Endothelial cell (in vitro differentiated cells): Measurements from ENCODE around the gene PCIF1. TPM values are rescaled to one million over a fixed set of nuclear protein-coding genes. Genes with fewer than 3 reads are reported as not detected.

Experiments
- DNase-seq: peaks from one replicate; pipeline ENCODE4 v3.0.0; 2021; ENCODE audit warnings: low spot score
- H3K27ac Mint-ChIP-seq: one replicate; pipeline ENCODE4 v1.8.0; 2021; ENCODE audit warnings: mixed read lengths, inconsistent platforms; ENCODE audit not compliant: unreplicated experiment
- H3K27me3 Mint-ChIP-seq: one replicate; pipeline ENCODE4 v1.8.0; 2021; ENCODE audit warnings: mild to moderate bottlenecking, moderate library complexity, mixed read lengths, inconsistent platforms; ENCODE audit not compliant: unreplicated experiment
- H3K36me3 Mint-ChIP-seq: one replicate; pipeline ENCODE4 v1.8.0; 2021; ENCODE audit warnings: mild to moderate bottlenecking, low read depth, mixed read lengths, inconsistent platforms; ENCODE audit not compliant: unreplicated experiment
- H3K4me1 Mint-ChIP-seq: one replicate; pipeline ENCODE4 v1.8.0; 2021; ENCODE audit warnings: mild to moderate bottlenecking, mixed read lengths, inconsistent platforms; ENCODE audit not compliant: unreplicated experiment
- H3K4me3 Mint-ChIP-seq: one replicate; pipeline ENCODE4 v1.8.0; 2021; ENCODE audit warnings: mild to moderate bottlenecking, mixed read lengths, inconsistent platforms; ENCODE audit not compliant: unreplicated experiment
- H3K9me3 Mint-ChIP-seq: one replicate; pipeline ENCODE4 v1.8.0; 2021; ENCODE audit warnings: mixed read lengths, inconsistent platforms; ENCODE audit not compliant: unreplicated experiment
- total RNA-seq: library from RNA; stranded (reverse); fragmentation: NEBNext Ultra II Directional; extraction: Animal tissue kit (Norgen Biotek cat#: 25700); gene quantifications from one replicate; pipeline ENCODE4 v1.2.1, GENCODE V29; 2021; ENCODE audit not compliant: unreplicated experiment
- TF ChIP-seq, protein P1 (sequence below): fragments of 200-600 bp; sonication (generic); IDR thresholded peaks from one replicate; pipeline ENCODE4 v1.5.0; 2021; ENCODE audit warnings: antibody characterized with exemption; ENCODE audit not compliant: unreplicated experiment

PCIF1 gene
- total RNA-seq, 1 donor from 2014 or later, result 34.8 TPM

DNA sequence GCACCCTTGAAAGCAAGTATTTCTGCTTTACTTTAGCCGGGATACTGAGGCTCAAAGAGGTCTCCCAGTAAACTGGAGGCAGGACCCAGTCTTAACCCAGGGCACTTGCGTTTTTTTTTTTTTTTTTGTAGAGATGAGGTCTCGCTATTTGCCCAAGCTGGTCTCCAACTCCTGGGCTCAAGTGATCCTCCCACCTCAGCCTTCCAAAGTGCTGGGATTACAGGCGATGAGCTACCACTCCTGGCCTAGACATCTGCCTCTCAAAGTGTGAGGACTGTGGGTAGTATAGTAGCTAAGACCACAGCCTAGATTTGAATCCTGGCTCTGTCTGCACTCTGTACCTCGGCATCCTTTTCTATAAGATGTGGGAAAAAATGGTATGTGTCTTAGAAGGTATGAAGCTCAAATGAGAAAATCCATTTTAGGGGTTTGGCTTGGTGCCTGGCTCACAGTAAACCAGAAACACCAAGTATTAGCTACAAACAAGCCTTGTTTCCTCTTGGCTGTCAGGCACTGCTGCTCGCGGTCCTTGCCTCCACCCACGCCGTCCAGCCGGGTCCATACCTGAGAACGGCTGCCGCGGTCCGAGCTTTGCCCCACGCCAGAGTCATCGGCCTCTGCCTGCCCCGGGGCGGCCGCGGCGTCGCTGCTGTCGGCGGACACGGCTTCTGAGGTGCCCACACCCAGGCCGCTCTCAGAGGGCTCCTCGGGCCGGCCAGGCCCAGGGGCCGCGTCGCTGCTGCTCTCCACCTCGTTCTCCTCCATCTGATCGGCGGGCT is 36.4 kb downstream of the PCIF1 start:
- peaks cover 14% of the 10 kb centered on the region for H3K36me3 Mint-ChIP-seq
- peak overlapping the region; percentile 86 for H3K4me3 Mint-ChIP-seq
- H3K9me3 Mint-ChIP-seq, result no peaks in the 10 kb centered on the region
- TF ChIP-seq, protein P1, sequence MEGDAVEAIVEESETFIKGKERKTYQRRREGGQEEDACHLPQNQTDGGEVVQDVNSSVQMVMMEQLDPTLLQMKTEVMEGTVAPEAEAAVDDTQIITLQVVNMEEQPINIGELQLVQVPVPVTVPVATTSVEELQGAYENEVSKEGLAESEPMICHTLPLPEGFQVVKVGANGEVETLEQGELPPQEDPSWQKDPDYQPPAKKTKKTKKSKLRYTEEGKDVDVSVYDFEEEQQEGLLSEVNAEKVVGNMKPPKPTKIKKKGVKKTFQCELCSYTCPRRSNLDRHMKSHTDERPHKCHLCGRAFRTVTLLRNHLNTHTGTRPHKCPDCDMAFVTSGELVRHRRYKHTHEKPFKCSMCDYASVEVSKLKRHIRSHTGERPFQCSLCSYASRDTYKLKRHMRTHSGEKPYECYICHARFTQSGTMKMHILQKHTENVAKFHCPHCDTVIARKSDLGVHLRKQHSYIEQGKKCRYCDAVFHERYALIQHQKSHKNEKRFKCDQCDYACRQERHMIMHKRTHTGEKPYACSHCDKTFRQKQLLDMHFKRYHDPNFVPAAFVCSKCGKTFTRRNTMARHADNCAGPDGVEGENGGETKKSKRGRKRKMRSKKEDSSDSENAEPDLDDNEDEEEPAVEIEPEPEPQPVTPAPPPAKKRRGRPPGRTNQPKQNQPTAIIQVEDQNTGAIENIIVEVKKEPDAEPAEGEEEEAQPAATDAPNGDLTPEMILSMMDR, result no peak
- no peak for DNase-seq
- peaks cover 7% of the 10 kb centered on the region for H3K27me3 Mint-ChIP-seq
- peaks cover 11% of the 10 kb centered on the region for H3K4me1 Mint-ChIP-seq
- peak overlapping the region; percentile 36 for H3K27ac Mint-ChIP-seq

DNA sequence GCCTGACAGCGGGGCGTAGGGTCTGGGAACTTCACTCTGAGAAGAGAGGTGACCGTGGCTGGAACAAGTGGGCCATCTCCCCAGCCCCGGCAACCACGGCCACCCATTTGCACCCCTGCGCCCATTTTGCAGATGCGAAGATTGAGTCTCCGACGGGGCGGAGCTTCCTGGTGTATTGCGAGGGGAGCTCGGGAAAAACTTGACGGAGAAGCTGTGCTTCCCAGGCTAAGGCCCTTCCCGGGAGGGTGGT is 36.9 kb downstream of the PCIF1 start:
- Mint-ChIP-seq H3K27ac (no peak overlapping the region), H3K27me3 (peaks cover 7% of the 10 kb centered on the region), H3K36me3 (peaks cover 14% of the 10 kb centered on the region), H3K4me1 (peaks cover 11% of the 10 kb centered on the region), H3K4me3 (peak overlapping the region; percentile 86), H3K9me3 (no peaks in the 10 kb centered on the region)
- no peak for DNase-seq
- TF ChIP-seq, protein P1, result no peak

- Mint-ChIP-seq H3K9me3 (no peaks in the 10 kb centered on the region), H3K4me3 (peak within 1 kb of the TSS; percentile 93), H3K27me3 (peaks cover 7% of the 10 kb centered on the region), H3K27ac (peak within 1 kb of the TSS; percentile 99), H3K36me3 (peaks cover 12% of the 10 kb centered on the region), H3K4me1 (peaks cover 11% of the 10 kb centered on the region)
- peak; percentile 94 for DNase-seq
- TF ChIP-seq, protein P1, result peak; percentile 61
Observed at GRCh38 chr20:45971675-45972499, 37.4 kb downstream of the PCIF1 start, which contains the start of gene ZNF335. Gene ZNF335 (minus strand): TSS chr20:45972203. CDS start chr20:45971410, 793 bp downstream.

- H3K27ac Mint-ChIP-seq, result peak overlapping the region; percentile 99
- peaks cover 11% of the 10 kb centered on the region for H3K4me1 Mint-ChIP-seq
- no peaks in the 10 kb centered on the region for H3K9me3 Mint-ChIP-seq
- peak overlapping the region; percentile 93 for H3K4me3 Mint-ChIP-seq
- H3K36me3 Mint-ChIP-seq, result peaks cover 5% of the 10 kb centered on the region
- no peak for DNase-seq
- H3K27me3 Mint-ChIP-seq, result peaks cover 7% of the 10 kb centered on the region
- TF ChIP-seq, protein P1, result no peak
Observed at GRCh38 chr20:45972500-45973183, 38.2 kb downstream of the PCIF1 start.
